OCI-LY7 (cell line): ENCODE measurements around the gene KISS1R.
"Not testable (repeated sequence)": the region's sequence is repeated elsewhere in the genome, so short reads cannot be mapped to it uniquely, and the experiment has no call there.

Experiments used
- EZH2phosphoT487 ChIP-seq: fragments of 200-600 bp; sonication (generic); IDR thresholded peaks from 2 replicates; pipeline ENCODE4 v1.6.1; 2018; ENCODE audit warnings: low read depth, borderline replicate concordance, mild to moderate bottlenecking, mixed run types, antibody characterized with exemption, low read length, moderate library complexity, mixed read lengths
- TF ChIP-seq, protein P1 (sequence below): fragments of 200-600 bp; sonication (generic); conservative IDR thresholded peaks from 2 replicates; pipeline ENCODE4 v1.5.1; 2014; ENCODE audit warnings: mild to moderate bottlenecking, antibody characterized with exemption, low read length, moderate library complexity, mixed read lengths

- TF ChIP-seq, protein P1, sequence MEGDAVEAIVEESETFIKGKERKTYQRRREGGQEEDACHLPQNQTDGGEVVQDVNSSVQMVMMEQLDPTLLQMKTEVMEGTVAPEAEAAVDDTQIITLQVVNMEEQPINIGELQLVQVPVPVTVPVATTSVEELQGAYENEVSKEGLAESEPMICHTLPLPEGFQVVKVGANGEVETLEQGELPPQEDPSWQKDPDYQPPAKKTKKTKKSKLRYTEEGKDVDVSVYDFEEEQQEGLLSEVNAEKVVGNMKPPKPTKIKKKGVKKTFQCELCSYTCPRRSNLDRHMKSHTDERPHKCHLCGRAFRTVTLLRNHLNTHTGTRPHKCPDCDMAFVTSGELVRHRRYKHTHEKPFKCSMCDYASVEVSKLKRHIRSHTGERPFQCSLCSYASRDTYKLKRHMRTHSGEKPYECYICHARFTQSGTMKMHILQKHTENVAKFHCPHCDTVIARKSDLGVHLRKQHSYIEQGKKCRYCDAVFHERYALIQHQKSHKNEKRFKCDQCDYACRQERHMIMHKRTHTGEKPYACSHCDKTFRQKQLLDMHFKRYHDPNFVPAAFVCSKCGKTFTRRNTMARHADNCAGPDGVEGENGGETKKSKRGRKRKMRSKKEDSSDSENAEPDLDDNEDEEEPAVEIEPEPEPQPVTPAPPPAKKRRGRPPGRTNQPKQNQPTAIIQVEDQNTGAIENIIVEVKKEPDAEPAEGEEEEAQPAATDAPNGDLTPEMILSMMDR, result not testable (repeated sequence)
- not testable (repeated sequence) for TF ChIP-seq EZH2phosphoT487
These were observed 39.0 kb upstream of the KISS1R start for GRCh38 chr19:877992-878660.
